GM19463 (cell line): ENCODE results near the gene EDAR.

Experiments
- ATAC-seq: cut with Tn5 transposase; IDR thresholded peaks from one replicate; pipeline ENCODE4 v1.9.1; 2021; ENCODE audit warnings: mild to moderate bottlenecking, moderate library complexity; ENCODE audit not compliant: unreplicated experiment

Gene EDAR

DNA sequence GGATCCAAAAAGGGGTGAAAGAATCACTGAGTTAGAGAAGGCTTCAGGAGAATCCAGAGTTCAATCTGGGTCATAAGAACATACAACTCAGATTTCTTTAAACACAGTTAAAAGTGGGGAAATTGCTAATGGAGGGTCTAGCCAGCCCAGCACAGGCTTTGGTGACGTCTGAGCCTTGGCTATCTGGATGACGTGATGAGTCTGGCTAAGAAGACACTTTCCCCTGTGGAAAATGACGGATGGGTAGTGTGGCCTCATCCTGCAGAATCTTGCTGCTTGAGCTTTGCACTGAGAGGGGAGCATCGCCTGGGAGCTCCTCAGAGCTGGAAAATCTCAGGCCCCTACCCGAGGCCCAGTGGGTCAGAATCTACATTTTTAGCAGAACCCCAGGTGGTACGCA lies 19.2 kb downstream of the EDAR start:
- no peak for ATAC-seq

DNA sequence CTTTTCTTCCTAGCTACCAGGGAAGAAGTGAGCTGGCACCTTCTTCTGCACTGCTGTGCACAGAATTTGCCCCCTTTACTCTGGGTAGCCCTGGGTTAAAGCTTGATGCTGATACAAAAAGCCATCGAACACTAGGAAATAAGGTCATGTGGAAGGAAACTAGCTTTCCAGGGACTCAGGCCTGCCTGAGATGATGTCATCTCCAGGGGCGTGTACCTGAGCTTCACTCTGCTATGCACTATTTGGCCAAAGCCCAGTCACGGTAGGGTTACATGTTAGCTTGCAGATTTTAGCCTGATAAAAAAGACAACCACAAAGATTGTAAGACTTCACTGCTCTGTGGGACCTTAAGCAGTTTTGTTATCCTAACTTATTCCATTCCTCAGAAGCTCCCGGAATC lies 20.4 kb downstream of the EDAR start:
- no peak for ATAC-seq

DNA sequence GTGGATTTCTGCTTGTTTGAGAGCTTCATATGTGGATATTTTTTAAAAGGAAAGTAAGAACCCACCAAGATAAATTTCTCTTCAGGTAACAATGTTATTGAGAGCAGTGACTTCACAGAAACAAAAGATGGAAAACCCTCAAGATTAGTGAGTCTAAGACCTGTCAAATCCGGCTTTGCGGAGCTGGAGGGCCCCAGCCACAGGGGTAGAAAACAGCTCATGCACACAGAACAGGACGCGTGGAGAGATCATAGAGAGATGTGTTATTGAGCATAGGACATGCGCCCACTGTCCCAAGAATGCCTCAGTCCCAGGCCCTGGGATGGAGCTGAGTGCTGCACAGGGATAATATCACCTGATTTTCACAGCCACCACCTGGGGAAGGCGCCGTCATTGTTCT lies 21.3 kb downstream of the EDAR start:
- no peak for ATAC-seq

DNA sequence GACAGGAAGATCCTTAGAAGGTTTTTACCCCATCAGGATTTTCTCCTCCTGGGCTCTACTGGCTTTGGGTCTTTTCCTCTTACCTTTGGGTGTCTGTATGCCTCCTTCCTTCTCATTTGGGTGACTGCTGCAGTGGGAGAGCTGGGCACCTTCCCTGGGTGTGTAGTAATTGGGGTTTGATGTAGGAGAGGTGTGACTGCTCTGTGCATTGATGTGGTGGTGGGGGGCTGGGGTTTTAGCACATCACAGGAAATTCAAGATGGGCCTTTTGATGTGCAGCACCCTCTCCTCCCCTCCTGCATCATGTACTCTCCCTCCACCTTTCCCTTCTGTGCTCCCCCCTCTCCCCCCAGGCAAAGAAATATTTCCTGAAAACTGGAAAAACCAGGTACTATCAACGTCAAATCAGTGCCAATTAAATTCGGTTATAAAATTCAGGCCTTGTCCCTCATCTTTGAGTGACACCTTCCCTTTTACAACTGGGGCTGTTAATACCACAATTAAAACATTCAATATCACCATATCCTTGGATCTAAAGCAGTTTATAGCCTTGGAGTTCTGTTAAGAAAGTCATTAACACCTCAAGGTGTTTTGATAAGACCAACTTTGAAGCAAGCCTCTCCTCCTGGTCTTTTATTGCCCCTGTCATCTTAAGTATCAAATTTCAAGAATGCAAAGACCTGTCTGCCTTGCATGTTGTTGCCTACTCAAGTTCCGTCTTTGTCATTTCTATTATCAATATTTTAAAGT lies 23.3 kb downstream of the EDAR start:
- no peak for ATAC-seq

DNA sequence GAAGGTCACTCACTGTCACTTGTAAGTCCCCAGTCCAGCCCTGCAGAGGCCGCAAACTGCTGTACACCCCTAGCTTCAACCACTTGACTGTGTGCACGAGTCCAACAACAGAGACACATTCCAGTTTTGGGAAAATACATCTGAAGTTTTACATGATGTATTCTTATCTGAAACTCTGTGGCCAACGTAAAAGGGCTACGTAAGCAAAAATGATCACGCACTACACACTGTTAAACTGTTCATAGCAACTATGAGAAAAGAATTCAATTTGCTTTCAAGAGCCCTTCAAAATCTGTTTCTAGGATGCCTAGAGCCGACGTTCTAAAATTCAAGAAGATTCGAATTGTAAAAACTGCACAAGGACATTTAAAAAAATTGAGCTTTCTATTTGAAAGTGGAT lies 26.0 kb downstream of the EDAR start:
- no peak for ATAC-seq

DNA sequence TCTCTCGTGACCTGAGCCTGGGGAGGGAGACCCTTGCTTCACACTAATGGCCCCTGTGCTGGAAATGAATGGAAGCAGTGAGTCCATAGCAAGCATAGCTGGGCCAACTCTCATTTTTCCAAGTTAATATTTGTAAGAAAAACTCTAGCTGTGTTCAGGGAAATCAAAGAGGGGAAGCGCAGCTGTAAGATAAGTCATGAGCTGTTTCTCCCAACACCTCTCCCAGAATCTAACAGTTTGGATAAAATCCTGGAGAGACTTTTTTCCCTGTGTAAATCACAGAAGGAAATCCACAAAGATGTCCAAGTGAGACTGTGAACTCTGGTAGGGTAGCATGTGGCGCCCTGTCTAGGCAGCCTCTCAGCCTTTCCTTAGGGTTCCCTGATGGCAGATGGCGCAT lies 27.2 kb downstream of the EDAR start:
- ATAC-seq = no peak

DNA sequence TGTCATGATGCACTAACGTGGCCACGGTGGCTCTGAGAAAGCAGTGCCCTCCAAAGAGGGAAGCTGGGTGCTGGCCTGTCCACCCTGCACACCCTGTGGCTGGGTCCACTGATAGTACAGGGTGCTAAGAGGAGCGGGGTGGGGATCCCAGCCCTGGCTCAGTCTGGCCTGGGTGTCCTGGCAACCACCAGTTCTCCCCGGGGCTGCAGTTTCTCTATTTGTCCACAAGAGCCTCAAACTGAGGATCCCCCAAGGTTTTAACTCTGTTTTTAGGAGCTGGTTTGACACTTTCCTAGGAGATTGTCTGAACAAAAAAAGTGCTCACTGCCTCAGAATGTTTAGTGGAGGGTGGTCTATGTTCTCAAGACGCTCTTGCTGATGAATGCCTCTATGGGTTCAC lies 29.0 kb downstream of the EDAR start:
- no peak for ATAC-seq

DNA sequence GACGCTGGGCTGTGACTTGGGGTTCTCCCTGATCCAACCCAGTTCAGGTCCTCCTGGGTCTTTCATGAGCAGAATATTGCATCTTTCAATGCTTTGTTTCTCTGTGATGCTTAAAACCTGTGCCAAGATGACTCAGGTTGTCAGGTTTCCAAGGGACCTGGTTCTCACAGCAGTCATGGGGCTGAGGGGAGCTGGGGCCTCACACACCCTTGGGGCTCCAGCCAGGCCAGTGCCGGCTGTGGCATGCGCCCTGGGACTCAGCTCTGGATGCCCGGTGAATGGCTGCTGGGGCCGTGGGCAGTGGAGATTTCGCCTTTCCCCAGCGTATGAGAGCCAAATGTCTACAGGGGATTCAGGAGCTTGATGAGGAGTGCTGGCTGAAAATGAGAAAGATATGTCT lies 29.6 kb downstream of the EDAR start:
- ATAC-seq = no peak

DNA sequence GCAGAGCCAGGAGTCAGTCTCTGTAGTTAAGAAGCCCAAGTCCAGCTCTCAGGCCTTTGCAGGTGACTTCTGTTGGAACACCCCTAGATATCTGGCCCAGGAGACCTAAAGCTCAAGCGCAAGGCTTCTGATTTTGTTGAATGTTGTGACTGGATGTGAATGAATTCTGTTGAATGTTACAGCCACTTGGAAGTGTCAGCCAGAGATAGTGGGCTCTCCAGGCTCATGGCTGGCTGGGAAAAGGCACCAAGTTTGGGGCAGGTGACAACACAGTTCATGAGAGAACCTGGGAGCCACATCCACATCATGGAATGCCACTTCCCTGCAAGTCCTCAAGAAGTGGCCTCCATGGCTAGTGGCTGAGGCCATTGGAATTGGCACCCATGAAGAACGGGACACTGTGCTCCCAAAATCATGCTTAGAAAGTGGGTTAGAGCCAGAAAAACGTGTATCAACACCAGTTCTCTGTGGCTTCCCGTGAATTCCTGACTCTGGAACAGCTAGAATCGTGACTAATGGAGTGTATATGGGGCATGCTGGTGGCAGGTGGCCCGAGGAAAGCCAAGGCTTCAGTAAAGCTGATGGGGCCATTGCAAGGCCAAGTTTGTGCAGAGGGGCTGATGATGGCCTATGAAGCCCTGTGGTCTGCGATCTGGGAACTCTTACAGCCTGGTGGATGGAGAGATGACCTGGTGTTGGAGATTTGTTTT lies 30.2 kb downstream of the EDAR start:
- ATAC-seq = no peak

DNA sequence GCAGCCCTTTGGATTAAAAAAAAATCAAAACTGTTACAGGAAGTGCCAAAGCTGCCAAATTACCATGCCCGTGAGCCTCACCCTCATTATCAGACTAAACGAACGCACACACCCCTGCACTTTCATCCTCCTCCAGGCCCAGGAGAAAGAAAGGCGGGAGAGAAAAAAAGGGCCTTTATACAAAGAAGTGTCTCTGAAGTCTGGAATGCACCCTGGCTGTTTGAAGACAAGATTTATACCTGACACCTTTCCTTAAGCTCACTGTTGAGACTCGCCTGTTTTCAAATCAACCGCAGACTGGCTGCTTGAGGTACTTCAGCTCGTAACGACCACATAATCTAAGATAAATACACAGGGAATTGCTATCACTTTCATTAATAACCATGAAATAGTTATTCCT lies 31.0 kb downstream of the EDAR start:
- no peak for ATAC-seq

DNA sequence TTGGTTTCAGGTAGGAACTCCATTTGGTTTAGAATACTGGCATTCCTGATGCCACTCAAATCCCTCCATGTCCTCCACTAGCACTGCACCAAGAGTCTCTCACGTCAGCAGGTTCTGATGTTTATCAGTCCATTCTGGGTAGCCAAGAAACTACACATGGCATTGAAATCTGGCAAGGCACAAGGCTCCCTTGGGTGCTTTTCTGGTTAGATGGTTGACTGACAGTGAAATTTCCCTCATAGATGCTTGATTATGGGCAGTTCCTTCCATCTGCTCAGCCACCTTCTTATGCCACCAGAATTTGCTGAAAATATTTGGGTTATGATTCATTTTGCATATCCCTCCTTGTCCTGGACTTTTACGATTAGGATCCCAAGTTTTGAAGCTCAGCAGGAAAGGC lies 32.6 kb downstream of the EDAR start:
- no peak for ATAC-seq

DNA sequence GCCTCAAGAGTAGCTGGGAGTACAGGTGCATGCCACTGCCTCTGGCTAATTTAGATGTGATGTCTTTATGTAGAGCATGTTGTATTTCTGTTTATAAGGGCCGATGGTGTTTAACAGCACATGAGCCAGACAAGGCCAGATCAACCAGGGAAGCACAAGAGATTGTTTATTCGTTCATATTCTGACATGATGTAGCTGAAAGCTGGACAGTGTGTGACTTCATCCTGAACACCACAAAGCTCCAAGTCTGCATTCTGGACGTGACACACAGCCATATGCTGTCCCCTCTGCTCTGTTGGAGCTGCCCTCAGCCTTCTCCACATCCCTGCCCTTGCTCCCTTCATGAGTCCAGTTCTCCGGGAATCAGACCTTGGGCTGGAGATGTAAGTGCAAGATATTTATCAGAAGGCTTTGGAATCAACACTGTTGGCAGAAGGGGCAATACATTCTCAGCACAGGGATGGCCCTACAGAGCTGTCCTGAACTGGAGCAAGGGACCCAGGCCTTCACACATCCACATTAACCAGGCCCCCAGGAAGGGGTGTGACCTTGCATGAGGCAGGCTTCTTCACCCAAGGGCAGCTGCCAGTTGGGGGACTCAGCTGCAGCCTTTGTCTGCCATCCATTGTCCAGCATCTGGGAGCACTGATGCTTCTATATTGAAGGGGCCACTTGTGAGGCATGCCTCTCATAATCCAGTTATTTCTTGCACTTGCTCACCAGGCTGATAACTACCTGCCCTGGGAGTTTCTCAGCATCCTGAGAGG lies 38.5 kb downstream of the EDAR start:
- ATAC-seq = no peak

DNA sequence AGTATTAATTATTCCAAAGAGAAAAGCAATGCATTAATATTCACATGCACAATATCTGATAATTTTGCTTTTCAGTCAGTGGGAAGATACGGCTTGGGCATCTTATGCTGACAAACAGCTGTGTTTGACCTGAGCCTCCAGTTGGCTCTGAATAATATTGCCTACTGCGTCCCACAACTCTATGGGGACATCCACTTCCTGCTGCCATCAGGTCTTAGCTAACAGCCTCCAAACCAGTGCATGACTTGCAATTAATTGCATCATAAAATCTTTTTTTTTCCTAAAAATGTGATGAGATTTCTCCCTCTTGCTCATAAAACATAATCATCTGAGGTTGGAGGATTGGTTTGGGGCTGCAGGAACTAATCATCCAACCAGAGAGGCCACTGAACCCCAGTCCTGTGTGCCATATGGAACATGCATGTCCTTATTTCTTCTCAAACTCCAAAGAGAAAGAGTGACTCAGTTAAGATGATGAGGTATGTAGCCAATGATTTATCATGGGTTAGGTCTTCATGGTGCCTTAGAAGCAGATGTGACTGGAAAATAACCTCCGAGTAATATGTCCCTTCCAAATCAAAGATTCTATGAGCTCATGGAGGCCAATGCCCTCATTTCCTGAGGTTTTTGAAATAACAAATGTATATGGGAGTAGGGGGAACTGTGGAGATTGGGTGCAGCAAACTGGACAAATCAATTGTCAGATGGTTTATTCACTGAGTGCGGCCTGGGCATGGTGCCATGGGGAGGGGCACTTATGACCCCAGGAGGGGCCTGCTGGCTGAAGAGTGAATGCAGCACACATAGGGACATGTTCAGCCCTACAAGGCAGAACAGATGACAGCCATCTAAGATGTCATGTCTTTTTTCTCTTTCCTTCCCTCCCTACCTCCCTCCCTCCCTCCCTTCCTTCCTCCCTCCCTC lies 39.4 kb downstream of the EDAR start:
- no peak for ATAC-seq

DNA sequence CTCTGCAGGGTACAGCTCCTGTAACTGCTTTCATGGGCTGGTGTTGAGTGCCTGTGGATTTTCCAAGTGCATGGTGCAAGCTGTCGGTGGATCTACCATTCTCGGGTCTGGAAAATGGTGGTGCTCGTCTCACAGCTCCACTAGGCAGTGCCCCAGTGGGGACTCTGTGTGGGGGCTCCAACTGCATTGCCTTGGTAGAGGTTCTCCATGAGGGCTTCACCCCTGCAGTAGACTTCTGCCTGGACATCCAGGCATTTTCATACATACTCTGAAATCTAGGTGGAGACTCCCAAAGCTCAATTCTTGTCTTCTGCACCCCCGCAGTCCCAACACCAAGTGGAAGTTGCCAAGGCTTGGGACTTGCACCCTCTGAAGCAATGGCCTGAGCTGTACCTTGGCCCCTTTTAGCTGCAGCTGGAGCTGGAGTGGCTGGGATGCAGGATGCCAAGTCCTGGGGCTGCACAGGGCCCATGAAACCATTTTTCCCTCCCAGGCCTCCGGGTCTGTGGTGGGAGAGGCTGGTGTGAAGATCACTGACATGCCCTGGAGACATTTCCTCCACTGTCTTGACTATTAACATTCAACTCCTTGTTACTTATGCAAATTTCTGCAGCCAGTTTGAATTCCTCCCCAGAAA lies 41.6 kb downstream of the EDAR start:
- ATAC-seq = no peak

DNA sequence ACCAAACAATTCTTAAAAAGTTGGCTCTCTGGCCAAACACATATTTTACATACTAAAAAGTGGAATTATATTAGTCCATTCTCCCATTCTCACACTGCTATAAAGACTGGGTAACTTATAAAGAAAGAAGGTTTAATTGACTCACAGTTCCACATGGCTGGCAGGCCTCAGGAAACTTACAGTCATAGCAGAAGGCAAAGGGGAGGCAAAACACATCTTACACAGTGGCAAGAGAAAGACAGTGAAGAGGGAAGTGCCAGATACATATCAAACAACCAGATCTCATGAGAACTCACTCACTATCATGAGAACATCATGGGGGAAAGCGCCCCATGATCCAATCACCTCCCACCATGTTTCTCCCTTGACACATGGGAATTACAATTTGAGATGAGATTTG lies 42.6 kb downstream of the EDAR start:
- no peak for ATAC-seq

DNA sequence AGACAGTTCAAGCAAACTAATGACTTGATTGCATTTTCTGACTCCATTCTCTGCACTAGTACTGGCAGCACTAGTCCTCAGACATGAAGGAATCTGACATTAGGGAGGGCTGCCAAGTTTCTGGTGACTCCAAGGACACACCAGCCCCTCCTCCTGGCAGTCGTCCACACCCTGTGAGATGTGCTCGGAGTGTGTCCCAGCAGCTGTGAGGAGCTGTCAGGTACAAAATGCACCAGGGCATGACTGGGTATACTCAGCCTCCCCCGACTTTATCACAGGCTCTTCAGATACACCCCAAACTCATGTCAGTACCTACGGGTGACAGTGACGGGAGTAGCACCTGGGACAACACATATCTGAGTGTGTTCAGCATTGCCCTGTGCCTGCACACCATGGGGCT lies 43.1 kb downstream of the EDAR start:
- ATAC-seq = no peak

DNA sequence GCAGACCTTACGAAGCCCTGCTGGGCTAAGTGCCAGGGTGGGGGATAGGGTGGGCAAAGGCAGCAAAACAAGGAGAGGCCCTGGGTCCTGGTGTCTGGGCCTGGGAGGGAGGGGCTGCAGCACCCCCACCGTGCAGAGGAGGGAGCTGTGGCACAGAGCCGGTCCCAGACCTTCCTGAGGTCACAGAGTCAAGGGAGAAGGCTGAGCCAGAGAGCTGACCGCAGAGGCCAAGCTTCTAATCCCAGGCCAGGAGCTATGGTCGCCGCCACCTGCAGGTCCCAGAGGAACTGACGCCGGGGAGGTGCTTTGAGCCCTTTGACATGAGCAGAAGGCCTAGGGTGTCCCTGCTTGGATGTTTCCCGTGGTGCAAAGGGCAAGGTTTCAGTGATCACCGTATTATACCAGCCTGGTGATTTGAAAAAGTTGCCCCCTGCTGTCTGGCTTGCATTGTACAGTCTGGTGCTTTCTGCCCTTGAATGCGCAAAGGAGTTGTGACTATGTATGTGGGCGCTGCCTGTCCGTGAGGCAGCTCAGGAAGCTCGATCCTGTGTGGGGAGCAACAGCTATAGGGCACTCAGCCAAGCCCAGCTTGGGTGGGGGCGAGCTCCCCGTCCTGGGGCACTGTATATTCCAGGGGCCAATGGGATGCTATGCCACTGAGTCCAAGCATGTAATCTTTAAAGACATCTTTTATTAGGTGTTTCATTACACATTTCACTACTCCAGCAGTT lies 44.3 kb downstream of the EDAR start:
- ATAC-seq = no peak

DNA sequence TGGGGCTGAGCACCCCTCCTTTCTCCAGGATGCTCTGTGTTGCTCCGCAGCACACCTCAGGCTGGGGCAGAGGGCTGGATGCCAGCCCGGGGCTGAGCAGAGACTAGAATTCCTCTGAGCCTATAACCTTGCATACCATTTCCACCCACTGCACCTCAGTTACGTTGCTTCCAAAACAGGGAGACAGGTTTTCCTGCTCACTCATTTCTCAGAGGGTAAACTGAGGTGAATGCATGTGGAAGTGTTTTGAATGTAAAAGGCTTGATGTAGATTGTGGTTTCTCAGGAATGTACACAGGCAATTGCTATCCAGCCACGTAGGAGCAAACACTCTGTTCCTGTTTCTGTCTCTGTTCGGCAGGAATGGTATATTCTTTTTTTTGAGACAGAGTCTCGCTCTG lies 45.3 kb downstream of the EDAR start:
- no peak for ATAC-seq

DNA sequence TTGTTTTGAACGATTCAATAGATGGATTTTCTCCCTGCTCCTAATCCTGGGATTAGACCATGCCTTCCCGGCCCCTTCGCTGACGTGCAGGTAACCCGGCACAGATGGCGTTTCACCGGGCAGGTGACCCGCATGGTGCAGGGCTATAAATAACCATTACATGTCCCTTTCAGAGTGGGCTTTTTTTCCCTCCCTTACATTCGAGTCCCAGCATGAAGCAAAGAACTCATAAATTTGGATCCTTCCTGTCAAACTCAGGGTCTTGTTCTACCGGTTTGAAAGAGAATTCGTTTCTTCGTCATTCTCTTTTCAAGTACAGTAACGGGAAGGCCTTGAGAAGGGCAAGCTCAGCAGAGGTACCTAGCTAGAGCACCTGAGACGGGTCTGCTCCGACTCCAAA lies 46.1 kb downstream of the EDAR start:
- no peak for ATAC-seq
